Effector memory CD4-positive, alpha-beta T cell (primary cell): ENCODE results near the gene SEPHS1.

ENCODE experiments used
- DNase-seq, 3 donors: peaks; one replicate each; pipeline ENCODE4 v3.0.0-alpha.2; 2020
- H3K27ac ChIP-seq: 2 replicates; pipeline ENCODE4 v1.7.0; 2013; ENCODE audit warnings: mild to moderate bottlenecking, low read length, moderate library complexity; ENCODE audit not compliant: insufficient read depth, poor library complexity, severe bottlenecking
- H3K27me3 ChIP-seq: replicated peaks from 2 replicates; pipeline ENCODE4 v1.7.0; 2013; ENCODE audit warnings: mild to moderate bottlenecking, low read length; ENCODE audit not compliant: insufficient read depth, control insufficient read depth, poor library complexity, severe bottlenecking
- H3K36me3 ChIP-seq: 2 replicates; pipeline ENCODE4 v1.7.0; 2013; ENCODE audit warnings: mild to moderate bottlenecking, low read length, moderate library complexity; ENCODE audit not compliant: control insufficient read depth, insufficient read depth
- H3K4me1 ChIP-seq: 2 replicates; pipeline ENCODE4 v1.7.0; 2013; ENCODE audit warnings: low read length, mild to moderate bottlenecking; ENCODE audit not compliant: control insufficient read depth, insufficient read depth, poor library complexity, severe bottlenecking
- H3K4me3 ChIP-seq: 2 replicates; pipeline ENCODE4 v1.7.0; 2013; ENCODE audit warnings: low read length, low read depth, mild to moderate bottlenecking; ENCODE audit not compliant: insufficient read depth, poor library complexity, severe bottlenecking
- H3K9me3 ChIP-seq: 2 replicates; pipeline ENCODE4 v1.7.0; 2013; ENCODE audit warnings: mild to moderate bottlenecking, low read length, moderate library complexity; ENCODE audit not compliant: control insufficient read depth

The SEPHS1 gene

GRCh38 chr10:13346283-13347042, 1.6 kb downstream of the SEPHS1 start:
- H3K36me3 ChIP-seq = no peaks in the 10 kb centered on the region
- peak overlapping the region; percentile 77 for H3K27ac ChIP-seq
- no peak for DNase-seq
- no peaks in the 10 kb centered on the region for H3K9me3 ChIP-seq
- H3K27me3 ChIP-seq = no peaks in the 10 kb centered on the region
- H3K4me1 ChIP-seq = peaks cover 26% of the 10 kb centered on the region
- peak overlapping the region; percentile 71 for H3K4me3 ChIP-seq

- H3K36me3 ChIP-seq = peaks cover 7% of the 10 kb centered on the region
- no peak overlapping the region for H3K27ac ChIP-seq
- H3K27me3 ChIP-seq = no peaks in the 10 kb centered on the region
- H3K9me3 ChIP-seq = no peaks in the 10 kb centered on the region
- peak in 1 of 3 donors; percentile 6 for DNase-seq
- H3K4me3 ChIP-seq = no peak overlapping the region
- peaks cover 3% of the 10 kb centered on the region for H3K4me1 ChIP-seq
Measured at GRCh38 chr10:13340626-13341376, 7.3 kb downstream of the SEPHS1 start.

- H3K27me3 ChIP-seq = no peaks in the 10 kb centered on the region
- peaks cover 3% of the 10 kb centered on the region for H3K4me1 ChIP-seq
- H3K36me3 ChIP-seq = peaks cover 8% of the 10 kb centered on the region
- H3K9me3 ChIP-seq = no peaks in the 10 kb centered on the region
- H3K27ac ChIP-seq = no peak overlapping the region
- no peak overlapping the region for H3K4me3 ChIP-seq
- DNase-seq = no peak
Measured at GRCh38 chr10:13340068-13340467, 8.0 kb downstream of the SEPHS1 start.

GRCh38 chr10:13338390-13339110, 9.5 kb downstream of the SEPHS1 start:
- H3K4me1 ChIP-seq = peaks cover 3% of the 10 kb centered on the region
- no peaks in the 10 kb centered on the region for H3K9me3 ChIP-seq
- DNase-seq = no peak
- no peak overlapping the region for H3K27ac ChIP-seq
- no peaks in the 10 kb centered on the region for H3K27me3 ChIP-seq
- no peak overlapping the region for H3K4me3 ChIP-seq
- peaks cover 18% of the 10 kb centered on the region for H3K36me3 ChIP-seq

GRCh38 chr10:13337827-13338196, 10.3 kb downstream of the SEPHS1 start:
- H3K27me3 ChIP-seq = no peaks in the 10 kb centered on the region
- no peak for DNase-seq
- H3K27ac ChIP-seq = no peak overlapping the region
- peaks cover 3% of the 10 kb centered on the region for H3K4me1 ChIP-seq
- no peak overlapping the region for H3K4me3 ChIP-seq
- H3K9me3 ChIP-seq = no peaks in the 10 kb centered on the region
- H3K36me3 ChIP-seq = peaks cover 22% of the 10 kb centered on the region

- no peak for DNase-seq
- Histone ChIP-seq H3K27ac (no peak overlapping the region), H3K4me3 (no peak overlapping the region), H3K4me1 (peaks cover 3% of the 10 kb centered on the region), H3K9me3 (no peaks in the 10 kb centered on the region), H3K27me3 (no peaks in the 10 kb centered on the region), H3K36me3 (peaks cover 25% of the 10 kb centered on the region)
Measured at GRCh38 chr10:13337128-13337826, 10.8 kb downstream of the SEPHS1 start.

GRCh38 chr10:13335881-13336280, 12.2 kb downstream of the SEPHS1 start:
- H3K4me3 ChIP-seq = no peak overlapping the region
- no peaks in the 10 kb centered on the region for H3K27me3 ChIP-seq
- H3K27ac ChIP-seq = no peak overlapping the region
- peaks cover 3% of the 10 kb centered on the region for H3K4me1 ChIP-seq
- H3K36me3 ChIP-seq = peaks cover 34% of the 10 kb centered on the region
- no peak for DNase-seq
- H3K9me3 ChIP-seq = no peaks in the 10 kb centered on the region

GRCh38 chr10:13334556-13334955, 13.5 kb downstream of the SEPHS1 start:
- H3K27ac ChIP-seq = no peak overlapping the region
- no peak for DNase-seq
- H3K9me3 ChIP-seq = no peaks in the 10 kb centered on the region
- peaks cover 44% of the 10 kb centered on the region for H3K36me3 ChIP-seq
- H3K4me1 ChIP-seq = no peaks in the 10 kb centered on the region
- H3K4me3 ChIP-seq = no peak overlapping the region
- H3K27me3 ChIP-seq = no peaks in the 10 kb centered on the region

GRCh38 chr10:13331646-13332045, 16.4 kb downstream of the SEPHS1 start:
- H3K4me1 ChIP-seq = no peaks in the 10 kb centered on the region
- DNase-seq = no peak
- H3K9me3 ChIP-seq = no peaks in the 10 kb centered on the region
- peaks cover 63% of the 10 kb centered on the region for H3K36me3 ChIP-seq
- no peak overlapping the region for H3K4me3 ChIP-seq
- no peaks in the 10 kb centered on the region for H3K27me3 ChIP-seq
- no peak overlapping the region for H3K27ac ChIP-seq
